GM18870 (cell line): ENCODE results near the gene HOXA5.

Experiments
- ATAC-seq: cut with Tn5 transposase; IDR thresholded peaks from one replicate; pipeline ENCODE4 v1.9.1; 2021; ENCODE audit warnings: moderate library complexity; ENCODE audit not compliant: unreplicated experiment

HOXA5 gene

DNA sequence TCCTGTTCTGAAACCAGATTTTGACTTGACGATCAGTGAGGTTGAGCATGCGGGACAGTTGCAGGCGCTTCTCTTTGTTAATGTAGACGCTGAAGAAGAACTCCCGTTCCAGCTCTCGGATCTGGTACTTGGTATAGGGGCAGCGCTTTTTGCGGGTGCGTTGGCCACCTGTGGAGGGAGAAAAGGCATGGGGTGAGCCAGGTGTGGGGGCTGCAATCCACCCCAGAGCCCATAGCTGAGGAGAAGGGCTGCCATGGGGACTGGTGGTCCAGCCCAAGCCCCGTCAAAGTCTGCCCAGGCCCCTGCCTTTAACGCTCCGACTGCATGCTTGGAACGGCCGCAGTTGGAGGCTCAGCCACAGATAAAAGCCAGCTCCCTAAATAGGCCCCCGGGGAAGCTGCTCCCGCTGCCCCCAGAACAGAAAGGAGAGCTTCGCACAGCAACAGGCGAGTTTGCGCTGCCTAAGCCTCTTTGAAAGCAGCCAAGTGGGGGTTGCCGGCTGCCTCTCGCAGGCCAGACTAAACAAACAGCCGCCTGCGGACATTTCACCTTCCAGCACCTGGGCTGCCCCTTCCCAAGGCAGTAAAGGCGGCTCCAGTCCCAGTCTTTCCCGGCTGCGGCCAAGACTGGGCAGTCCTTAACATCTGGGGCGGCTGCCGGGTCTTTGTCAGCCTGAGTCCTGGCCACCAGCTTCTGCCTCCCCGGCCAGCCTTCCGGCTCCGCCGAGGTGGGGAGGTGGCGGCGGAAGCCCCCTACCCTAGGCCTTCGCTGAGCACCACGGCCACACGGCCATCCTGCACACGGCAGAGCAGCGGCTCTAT, 39.6 kb upstream of the HOXA5 start:
- ATAC-seq, result no peak

DNA sequence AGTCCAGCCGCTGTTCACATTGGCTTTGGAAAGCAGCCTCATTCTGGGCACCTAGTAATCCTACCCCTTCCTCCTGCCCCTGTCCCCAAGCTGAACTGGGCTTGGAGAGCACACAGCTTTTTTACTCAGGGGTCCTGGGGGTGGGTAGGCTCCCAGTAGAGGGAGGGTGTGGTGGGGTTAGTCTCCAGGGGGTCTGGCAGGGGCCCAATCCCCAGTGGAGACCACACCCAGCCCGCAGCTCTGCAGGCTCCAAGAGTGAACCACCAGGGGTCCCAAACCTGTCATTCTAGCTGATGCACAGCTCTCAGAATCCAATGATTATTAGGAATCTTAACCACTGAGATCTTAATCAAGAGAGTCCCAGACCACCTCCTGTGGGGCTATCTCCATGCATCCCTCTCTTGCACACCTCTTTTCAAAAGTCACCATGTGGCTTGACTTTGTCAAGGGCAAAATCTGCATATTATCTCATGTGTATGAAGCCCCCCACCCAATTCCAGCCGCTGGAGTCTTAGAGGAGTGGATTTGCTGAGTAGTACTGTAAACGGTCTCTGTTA, 38.9 kb upstream of the HOXA5 start:
- no peak for ATAC-seq

DNA sequence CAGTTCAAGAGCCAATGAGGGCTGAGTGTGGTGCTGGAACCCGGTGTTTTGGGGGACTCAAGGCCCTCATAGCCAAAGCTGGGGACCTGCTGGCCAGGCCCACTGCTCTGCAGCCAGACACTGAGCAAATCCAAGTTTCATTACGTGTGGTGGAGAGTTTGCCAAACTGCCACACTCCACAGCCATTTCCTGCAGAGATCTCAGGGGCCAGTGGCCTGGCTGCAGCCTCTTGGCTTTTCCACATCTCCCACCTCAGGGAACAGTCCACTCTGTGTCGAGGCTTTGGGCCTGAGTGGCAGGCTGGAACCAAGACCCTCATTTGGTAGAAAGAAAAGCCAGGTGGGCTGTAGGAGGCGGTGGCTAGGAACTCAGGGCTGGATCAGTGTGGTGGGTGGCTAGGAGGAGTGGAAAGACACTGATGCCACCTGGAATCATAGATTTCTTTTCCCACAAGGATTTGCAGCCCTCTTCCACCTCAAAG, 38.4 kb upstream of the HOXA5 start:
- no peak for ATAC-seq

DNA sequence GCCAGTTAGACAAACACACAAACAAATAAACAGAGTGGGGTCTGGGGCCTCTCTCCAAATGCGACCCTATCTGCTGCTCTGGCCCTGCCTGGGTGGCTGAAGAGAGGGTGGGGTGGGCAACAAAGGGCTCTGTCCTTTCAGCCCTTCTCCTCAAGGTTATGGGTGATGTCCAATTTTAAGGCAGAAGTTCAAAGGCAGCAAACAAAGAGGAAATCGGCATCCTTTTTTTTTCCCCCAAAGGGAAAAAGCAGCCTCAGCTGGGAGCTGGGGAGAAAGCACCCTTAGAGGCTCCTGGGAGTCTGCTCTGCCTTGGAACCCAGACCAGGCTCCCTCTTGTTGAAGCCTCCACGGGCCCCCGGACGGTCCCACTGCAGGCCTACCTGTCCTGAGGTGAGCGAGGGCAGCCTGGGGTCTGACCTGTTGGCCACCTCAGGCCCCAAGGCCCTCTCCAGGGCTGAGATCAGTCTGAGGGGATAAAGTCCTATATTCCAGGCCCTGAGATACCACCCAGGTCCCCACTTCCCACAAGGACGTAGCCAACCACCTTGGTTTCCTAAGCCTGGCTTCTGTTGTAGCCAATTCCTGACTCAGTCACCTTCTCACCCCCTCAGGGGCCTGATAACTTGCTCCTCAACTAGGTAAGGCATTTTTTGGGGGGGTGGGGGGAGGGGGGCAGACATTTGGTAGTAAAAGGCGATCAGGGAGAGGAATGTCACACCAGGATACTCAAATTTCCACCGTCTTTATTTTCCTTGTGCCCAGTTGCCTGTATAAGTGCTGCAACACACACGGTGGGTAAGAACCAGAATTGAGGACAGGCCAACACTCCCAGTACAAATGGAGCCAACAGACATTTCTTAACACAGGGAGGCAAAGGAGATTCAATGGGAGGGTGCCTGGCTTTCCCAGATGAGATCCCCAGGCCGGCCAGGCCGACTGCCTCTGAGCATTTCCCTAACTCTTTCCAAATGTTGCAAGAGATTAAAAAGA, 37.2 kb upstream of the HOXA5 start:
- ATAC-seq, result no peak

DNA sequence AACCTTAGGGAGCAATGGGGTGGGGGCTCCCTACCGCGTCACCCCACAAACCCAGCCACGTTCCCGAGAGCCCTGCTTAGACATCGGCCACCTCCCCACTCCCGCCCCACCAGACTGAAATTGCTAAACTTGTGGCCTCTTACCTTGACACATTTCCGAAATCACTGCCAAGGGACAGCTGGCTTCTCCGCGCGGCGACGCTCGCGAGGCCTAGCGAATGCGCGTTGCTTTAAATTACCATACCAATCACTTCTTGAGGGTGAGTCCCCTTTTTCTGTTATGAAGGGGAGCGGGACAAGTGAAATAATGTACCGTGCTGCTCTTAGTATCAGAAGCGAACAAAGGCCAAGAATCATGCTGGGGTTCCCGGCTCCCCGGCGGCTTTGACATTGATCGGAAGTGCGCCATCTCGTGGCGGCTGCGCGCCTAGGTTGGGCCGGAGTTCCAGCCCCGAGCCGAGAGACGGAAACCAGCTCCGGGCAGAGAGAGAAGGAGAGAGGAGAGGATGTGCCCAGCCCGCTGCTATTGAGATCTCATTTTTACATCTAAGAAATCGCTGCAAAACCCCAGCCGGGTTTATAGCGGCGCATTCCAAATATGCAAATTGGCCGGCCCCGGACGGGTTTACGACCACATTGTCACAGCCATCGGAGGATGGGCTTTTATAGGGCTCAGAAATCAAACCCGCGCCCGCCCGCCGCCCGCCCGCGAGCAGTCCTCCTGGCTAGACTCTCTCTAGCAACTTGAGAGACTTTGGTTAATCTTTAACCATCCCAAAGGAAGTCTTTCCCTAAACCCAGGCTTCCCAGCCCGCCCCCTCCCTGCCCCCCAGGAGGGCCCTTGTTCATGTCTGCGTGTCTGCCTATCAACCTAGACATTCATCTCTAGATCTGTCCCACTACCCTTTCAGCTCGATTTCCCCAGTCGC, 36.3 kb upstream of the HOXA5 start:
- no peak for ATAC-seq

DNA sequence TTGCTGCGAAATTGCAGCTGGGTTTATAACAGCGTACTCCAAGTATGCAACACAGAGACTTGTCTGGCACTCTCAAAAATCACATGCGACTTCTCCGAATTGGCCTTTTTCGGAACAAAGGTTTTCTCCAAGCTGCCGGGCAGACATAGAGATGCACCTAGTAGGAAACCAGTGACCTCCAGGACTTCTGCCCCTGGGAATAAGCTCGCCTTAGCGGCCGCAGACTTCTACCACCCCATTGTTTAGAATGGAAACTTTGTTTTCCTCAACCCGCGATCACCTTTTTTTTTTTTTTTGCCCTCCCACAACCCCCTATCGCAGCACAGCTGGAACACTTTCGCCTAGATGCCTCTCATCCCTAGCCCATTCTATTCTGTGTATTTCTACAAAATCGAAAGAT, 35.5 kb upstream of the HOXA5 start:
- no peak for ATAC-seq

DNA sequence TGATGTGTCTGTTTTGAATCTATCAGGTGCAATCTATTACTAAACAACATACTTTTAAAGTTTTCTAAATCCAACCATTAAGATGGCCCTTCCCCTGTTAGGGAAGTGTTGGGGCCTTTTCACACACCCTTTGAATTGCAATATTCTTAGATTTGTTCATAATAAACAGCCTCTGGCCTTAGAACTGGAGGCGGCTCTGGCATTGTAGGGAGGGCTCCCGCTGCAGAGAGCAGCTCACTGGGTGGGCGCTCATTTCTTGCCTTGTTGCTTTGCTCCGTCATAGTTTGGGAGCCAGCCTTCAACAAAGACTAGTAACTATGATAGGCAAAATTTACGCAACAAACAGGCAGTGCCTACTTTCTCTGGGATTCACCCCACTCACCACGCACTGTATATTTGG, 34.9 kb upstream of the HOXA5 start:
- no peak for ATAC-seq

DNA sequence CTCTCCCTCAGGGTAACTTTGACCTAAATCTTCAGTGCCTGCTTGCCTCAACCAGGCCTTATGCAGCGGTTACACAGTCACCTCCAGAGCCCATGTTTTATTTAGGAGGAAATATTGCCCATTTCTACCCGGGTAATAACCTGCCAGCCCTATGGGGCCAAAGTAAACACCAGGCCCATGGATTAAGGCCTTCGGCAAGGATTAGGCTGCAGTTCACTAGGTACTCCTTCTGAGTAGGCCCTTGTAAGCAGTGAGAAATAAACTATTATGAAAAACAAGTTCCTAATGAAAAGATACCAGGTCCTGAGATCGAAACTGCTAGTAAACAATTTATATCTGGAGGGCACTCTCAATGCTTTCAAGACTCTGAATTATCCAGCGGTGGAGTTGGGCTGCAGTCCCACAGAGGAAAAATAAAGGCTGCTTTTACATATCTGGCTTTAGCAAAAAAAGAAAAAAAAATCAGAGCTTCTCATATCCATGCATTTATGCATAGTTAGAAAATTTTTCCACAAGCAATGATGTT, 34.4 kb upstream of the HOXA5 start:
- ATAC-seq, result no peak

DNA sequence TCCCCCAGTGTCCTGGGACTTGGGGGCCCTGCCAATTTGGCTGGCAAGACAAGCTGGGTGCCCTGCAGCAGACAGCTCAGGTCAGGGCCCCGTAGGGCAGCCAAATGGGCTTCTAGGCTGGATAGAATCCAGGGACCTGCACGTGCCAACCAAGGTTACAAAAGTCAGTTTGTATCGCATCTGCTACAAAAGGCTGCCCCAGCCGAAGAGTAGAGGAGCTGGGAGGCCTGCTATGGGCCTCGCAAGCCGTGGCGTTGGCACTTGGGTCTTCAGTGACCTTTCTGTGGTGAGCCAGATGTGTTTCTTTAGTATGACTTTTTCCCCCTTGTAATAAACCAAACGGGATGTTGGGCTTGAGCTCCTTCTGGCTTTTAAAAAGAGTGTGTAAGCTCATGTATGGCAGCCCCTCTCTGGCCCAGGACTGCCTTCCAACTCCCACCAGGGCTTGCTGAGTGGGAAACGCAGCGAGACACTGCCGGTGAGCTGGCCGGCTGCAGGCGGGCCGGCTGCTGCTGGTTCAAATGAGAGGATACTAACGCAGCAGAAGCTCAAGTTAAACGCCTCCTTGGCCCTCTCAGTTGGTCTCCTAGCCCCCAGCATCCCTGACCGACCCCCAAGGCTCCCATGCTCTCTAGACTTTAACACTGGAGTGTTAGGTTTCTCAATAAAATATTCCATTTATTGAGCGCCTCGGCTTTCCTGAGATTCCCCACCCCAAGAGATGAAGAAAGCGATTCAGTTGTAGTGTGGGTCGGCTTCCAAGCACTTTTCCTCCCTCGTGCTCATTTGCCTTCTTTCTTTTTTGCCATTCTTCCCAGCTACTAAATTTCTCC, 33.7 kb upstream of the HOXA5 start:
- no peak for ATAC-seq

DNA sequence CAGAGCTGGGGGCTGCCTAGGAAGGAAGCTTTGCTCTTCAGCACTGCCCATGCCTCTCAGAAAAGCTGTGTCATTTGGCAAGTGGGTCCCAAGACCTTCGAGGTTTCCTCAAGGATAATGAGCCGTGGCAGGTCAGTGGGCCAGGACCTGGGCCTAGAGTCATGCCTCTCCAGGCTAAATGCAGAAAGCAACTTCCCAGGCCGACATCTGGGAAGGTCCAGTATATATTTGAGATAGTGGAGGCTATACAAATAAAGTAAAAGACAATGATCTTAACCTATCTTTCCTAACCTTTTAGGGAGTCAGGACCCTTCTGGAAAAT, 33.0 kb upstream of the HOXA5 start:
- ATAC-seq, result no peak

DNA sequence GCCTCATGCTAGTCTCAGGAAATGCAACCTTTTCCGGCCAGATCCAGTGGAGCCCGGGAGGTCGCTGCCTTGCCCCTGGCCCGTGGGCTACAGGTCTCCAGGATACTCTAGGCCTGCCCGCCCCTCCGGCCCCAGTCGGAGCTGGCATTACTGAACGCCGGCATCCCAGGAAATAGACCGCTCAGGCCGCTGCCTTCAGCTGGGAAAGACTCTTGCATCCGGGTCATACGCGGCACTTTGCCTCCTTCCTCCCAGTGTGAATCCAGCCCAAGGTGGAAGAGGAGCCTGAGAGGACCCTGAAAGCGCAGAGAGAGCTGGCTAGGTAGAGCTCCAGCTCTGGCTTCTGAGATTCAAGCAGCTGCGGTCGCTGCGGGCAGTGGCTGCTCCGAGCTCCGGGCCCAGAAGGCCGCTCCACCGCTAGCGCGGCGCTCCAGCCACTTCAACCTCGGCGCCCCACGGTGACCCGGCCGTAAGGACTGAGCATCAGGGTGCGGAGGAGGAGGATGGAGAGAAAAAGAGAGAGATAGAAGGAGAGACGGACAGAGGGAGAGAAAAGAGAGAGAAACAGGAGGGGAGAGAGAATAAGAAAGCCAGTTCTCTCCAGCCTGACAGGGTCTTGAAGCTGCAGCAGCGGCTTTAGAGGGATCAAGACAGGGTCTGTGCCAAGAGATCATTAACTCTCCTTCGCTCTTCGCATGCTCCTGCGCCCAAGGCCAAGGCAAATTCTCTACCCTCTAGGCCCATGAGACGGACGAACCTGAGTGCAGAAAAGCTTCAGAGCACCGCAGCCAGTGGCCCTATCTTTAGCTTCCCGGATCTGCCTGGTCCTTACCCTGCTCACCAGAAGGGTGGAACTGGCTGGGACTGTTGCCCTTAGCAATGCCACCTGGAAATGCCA, 32.4 kb upstream of the HOXA5 start:
- ATAC-seq, result no peak

DNA sequence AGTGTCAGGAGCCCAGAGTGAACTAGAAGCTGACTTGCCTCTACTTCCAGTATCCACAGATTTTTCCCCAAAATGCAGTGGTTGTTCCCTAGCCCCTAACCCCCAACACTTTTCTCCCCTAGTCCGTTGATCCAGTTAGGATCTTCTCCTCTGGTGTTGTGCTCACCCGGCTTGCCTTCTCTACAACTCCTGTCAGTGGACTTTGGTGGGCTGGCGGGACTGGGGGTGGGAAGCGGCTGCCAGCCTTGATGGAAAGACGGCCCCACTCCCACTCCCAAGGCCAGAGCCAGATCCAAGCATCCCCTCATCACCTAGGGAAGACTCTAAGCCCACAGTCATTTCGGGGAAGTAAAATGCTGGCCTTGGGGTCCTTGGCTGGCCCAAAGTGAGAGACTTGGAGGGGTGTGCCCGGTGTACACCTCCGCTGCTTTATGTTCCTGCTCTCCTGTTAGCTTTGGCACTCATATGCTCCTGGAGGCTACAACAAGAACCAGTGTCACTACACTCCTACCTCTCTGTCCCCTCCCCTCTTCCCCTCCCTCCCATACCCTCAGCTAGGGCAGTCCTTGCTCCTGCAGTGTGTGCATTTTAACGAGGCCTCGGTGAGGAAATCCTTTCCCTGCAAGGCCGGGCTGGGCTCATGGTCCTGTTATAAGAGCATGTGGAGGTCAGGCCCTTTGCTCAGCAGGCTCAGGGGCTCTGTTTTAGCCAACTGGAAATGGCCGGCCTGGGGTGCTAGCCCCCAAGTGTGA, 31.6 kb upstream of the HOXA5 start:
- ATAC-seq, result no peak

DNA sequence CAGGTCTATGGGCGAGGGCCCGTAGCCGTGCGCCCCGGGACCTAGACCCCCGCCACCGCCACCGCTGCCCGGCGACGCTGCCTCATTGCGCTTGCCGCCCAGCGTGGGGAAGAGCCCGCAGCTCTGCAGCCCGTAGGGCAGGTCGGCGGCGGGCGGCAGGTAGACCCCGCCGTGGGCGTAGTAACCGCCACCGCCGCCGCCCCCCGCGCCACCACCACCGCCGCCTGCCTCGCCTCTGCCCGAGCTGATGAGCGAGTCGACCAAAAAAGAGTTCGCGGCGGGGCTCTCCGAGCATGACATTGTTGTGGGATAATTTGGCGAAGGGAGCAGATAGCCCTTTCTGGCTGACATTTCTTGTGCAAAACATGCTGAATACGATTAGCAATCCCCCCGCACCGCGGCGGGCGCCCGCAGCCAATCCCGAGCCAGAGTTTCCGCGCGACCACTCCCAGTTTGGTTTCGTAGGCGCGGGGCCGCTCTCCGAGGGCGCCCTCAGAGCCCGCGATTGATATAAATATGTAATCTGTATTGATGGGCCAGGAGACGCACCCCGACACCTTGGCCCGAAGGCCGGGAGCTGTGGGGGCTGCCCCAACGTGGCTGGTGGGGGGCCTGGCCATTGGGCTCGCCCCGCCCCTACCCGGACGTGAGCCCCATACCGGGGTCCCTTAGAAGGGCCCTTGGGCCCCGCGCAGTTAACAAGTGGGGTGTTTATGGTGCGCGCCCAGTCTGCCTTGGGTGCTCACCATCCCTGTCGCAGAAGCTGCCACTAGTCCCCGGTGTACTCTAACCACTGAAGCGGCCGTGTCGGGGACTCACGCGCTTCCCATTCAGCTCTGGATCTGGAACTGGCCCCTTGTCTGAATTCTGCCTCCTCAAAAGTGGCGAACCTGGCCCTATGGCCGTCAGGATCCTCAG, 30.7 kb upstream of the HOXA5 start, which contains the start of gene HOXA10:
TSS of gene HOXA10 (minus strand) at position 365 of the 918 bp plus-strand sequence. CDS start at position 351, 14 bp downstream.
- ATAC-seq, result no peak

DNA sequence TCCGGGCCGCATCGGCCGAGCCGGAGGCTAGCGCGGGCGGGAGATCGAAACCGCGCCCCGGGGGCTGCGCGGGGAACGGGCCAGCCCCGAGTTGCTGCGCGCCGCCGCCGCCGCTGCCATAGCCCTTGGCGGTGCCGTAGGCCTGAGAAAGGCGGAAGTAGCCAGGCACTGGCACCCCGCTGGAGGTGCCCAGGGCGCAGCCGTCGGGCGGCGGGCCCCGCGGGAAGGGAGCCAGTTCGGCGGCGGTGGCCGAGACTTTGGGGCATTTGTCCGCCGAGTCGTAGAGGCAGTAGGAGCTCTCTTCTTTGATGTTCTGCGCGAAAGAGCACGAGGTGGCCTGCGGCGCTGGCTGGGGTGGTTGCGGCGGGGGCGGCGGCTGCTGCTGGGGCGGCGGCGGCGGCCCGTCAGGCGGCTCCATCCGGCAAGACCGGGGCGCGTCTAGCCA, 30.1 kb upstream of the HOXA5 start:
- ATAC-seq, result no peak

DNA sequence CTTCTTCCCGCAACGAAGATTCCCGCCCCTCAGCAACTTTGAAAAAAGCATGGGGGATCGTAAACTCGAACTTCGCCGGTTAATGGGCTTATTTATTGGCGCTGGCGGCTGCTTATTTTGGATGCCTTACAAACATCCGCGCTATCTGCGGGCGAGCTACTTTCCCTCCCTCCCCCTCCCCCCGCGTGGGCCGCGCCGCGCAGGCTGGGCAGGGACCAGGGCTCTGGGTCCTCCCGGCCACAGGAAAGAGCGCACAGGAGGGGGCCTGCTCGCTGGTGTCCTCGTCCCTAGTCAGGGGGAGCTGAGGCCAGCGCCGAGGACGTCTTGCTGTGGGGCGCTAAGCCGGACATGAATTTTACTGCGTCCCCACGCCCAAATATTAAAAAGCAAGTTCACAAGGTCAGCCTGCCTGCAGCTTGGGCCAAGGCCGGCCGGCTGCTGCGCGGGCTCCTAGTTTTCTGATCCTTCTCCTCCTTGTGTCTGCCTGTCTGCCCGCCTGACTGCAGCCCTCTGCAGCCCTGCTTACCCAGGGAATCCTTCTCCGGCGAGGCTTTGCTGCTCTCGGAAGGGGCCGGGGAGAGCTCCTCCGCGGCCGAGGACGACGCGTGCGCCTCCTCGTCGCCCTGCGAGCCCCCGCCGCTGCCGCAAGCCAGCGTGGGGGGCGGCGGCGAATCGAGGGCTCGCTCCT, 29.5 kb upstream of the HOXA5 start:
- no peak for ATAC-seq

DNA sequence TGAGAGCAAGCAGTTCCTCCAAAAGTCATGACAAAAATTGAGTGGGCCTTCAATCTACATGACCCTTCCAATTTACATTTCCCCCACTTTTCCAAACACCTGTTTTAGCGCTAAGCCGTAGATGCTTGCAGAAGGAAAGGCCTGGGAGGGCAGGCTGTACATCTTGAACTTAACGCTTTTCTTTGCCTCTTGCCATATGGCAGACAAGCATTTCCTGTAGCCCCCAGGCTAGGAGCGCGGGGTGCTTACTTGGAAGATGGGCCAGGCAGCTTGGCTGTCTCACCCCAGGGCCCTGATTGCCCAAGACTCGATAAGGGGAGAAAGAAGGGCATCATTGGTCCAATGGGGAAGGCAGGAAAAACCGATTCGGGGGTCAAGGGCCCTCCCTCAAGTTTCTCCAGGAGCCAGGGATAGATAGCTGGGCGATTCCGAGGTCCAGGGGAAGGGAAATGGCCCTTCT, 28.9 kb upstream of the HOXA5 start:
- ATAC-seq, result no peak
